Fibroblast of skin of left biceps (primary cell): ENCODE measurements around the gene GEN1.
"Not testable (repeated sequence)": the region's sequence is repeated elsewhere in the genome, so short reads cannot be mapped to it uniquely, and the experiment has no call there.

Experiments
- DNase-seq, 2 experiments: peaks; one replicate each; pipeline ENCODE4 v3.0.0-alpha.2; 2013; ENCODE audit warnings: low read depth in 2 of 2

GEN1 gene

DNA sequence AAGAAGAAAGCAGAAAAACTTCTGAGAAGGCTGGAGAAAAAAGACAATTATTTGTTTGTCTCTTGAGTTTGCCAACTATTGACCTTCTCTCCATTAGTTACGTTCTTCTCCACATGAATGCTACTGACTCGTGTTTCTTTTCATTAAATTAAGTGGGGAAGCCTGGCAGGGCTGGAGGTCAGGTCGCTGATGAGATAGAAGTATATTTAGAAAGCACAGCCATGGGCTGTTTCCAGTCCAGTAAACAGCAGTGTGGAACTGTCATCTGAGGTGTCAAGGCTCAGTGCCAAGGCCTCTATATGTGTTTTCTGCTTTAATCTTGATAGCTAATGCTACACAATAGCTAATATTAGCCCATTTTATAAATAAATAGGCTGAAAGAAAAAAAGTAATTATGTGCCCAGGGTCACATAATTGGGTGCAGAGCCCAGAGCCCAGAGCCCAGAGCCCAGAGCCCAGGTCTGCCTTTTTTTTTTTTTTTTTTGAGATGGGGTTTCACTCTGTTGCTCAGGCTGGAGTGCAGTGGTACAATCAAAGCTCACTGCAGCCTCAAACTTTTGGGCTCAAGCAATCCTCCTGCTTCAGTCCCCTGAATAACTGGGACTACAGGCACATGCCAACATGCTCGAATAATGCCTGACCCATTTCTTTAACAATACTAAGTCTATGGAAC is 68.6 kb downstream of the GEN1 start:
- DNase-seq, result no peak

DNA sequence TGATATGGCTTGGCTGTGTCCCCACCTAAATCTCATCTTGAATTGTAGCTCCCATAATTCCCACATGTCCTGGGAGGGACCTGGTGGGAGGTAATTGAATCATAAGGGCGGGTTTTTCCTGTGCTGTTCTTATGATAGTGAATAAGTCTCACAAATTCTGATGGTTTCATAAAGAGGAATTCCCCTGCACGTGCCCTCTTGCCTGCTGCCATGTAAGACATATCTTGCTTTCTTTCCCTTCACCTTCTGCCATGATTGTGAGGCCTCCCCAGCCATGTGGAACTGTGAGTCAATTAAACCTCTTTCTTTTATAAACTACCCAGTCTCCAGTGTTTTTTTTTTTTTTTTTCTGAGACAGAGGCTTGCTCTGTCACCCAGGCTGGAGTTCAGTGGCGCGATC is 69.7 kb downstream of the GEN1 start:
- not testable (repeated sequence) for DNase-seq

DNA sequence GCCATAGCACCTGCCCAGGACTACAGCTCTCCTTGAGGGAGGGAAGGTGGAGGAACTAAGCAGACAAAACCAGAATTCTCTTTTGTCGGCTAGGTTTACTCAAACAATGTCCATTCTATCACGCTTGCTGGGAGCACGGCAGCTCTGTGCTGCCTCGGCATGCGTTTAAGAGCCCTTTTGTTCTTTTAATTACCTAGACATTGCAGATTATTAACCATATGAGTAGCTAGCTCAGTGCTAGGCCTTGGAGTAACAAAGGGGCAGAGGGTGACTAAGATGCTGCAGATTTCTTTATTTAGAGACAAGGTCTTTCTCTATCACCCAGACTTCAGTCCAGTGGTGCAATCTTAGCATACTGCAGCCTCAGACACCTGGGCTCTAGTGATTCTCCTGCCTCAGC is 73.4 kb downstream of the GEN1 start:
- DNase-seq, result no peak

DNA sequence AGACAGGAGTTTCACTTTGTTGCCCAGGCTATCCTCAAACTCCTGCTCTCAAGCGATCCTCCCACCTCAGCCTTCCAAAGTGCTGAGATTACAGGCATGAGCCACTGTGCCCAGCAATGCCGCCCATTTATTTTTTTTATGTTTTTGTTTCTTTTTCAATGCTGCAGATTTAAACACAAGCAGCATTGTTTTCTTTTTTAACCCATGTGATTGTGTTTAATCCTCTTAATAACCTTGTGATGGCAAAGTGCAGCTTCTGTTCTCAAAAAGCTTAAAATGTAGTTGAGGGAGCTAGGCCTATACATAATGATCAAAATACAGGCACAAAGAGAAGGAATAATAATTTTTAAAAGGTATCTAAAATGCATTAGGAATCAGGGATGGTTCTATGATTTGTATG is 73.8 kb downstream of the GEN1 start:
- no peak for DNase-seq

DNA sequence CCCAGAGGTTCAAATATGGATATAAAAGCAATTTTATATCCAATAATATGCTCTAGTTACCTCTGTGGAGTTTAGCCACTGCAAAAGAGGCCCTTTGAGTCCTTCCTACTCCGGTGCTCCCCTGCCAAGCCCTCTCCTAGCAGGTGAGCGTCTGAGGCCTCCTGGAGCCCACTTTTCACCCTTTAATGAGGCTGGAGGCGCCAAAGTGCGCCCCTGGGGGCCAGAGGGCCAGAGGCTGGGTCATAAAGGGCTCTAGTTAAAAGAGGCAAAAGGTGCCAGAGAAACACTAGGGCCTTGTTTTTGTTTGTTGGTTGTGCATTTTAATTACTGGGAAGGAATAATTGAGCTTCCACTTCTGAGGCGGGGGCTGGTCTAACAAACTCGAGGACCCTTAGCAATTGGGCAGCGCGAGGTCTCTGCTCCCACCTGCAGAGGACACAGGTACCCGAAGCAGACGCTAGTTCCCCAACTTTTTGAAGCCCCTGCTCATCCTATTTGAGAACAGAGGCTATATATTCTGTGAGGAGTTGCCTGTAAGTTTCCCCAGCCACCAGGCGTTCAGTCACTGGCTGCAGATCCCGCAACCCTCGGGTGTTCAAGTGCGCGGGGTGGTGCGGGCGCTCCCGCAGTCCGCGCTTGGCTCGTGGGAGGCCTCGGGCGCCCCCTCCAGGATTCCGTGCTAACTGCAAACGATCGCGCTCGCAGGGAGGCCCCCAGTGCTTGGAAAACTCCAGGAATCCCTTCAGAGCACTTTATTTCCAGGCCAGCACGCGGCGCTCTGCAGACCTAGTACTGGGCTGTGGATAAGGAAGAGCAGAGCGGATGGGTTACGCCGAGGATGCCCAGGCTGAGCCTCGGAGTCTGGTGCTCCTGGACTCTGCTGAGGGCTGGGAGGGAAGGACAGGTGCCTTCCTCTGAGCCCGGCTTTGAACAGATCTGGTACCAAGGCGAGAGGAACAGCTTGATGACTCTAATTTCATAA is 76.4 kb downstream of the GEN1 start:
- peak; percentile 32 to 38 for DNase-seq

DNA sequence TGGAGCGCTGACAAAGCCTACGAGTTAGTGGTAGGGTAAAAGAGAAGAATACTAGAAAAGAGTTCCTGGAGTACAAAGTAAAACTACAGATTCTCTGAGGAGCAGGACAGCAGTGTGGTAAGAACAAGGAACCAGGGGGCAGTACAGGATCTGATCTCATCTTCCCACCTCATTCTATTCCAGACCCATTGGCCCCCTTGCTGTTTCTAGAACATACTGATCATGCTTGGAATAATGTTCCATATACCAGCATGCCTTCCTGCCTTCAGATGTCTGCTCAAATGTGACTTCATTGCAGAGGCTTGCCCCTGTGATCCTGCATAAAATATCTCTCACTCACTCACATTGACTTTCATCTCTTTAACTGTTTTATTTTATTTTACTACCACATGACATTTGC is 81.6 kb downstream of the GEN1 start:
- DNase-seq, result no peak
